Esophagus squamous epithelium (tissue), 5 donors: ENCODE results near the gene TECR. TPM values are rescaled to one million over a fixed set of nuclear protein-coding genes. Genes with fewer than 3 reads are reported as not detected.

Experiments
- DNase-seq: peaks from one replicate; lab custom pipeline; 2025; lab: John Stamatoyannopoulos, UW
- H3K27ac ChIP-seq, 4 donors: fragments of 200-600 bp; sonication (generic); one replicate each; pipeline ENCODE4 v1.5.1; 2016 to 2019; ENCODE audit warnings: mild to moderate bottlenecking in 1 of 4
- H3K27me3 ChIP-seq, 4 donors: fragments of 200-600 bp; sonication (generic); 1 replicate in 3 of 4; 2 replicates in 1 of 4; pipeline versions ENCODE4 v1.5.1 to v1.6.0; 2017 to 2021; ENCODE audit warnings: antibody characterized with exemption in 1 of 4
- H3K36me3 ChIP-seq, 3 donors: fragments of 200-600 bp; sonication (generic); one replicate each; pipeline ENCODE4 v1.5.1; 2016 to 2019
- H3K4me1 ChIP-seq, 3 donors: fragments of 200-600 bp; sonication (generic); one replicate each; pipeline ENCODE4 v1.5.1; 2017 to 2019
- H3K4me3 ChIP-seq, 4 donors: fragments of 200-600 bp; sonication (generic); 1 replicate in 3 of 4; 2 replicates in 1 of 4; pipeline ENCODE4 v1.5.1; 2016 to 2019; ENCODE audit warnings: mild to moderate bottlenecking in 2 of 4, moderate library complexity in 1 of 4
- H3K9me3 ChIP-seq, 3 donors: fragments of 200-600 bp; sonication (generic); one replicate each; pipeline ENCODE4 v1.5.1; 2016 to 2019
- CTCF ChIP-seq, 6 experiments: fragments of 450-650 bp in 4 of 6; fragments of 200-600 bp in 2 of 6; sonication (generic) in 2 of 6; IDR thresholded peaks; one replicate each; pipeline ENCODE4 v1.5.1; 2016 to 2019; ENCODE audit warnings: antibody characterized with exemption in 6 of 6, mild to moderate bottlenecking in 4 of 6, moderate library complexity in 4 of 6
- POLR2A ChIP-seq, 4 donors: fragments of 450-650 bp; IDR thresholded peaks; one replicate each; pipeline ENCODE4 v1.6.1; 2017; ENCODE audit warnings: antibody characterized with exemption in 4 of 4, mild to moderate bottlenecking in 4 of 4, moderate library complexity in 3 of 4
- WGBS, 2 donors: methylation state at CpG; one replicate each; pipeline ENCODE4 v1.1.5; 2018; 5-methylcytosine and 5-hydroxymethylcytosine counted together
- intact Hi-C: fragments of 100-400 bp; cut with DNase I; formaldehyde crosslinking; loops from one replicate; pipeline ENCODE4 v1.15.0; 2022
- total RNA-seq, 4 donors: library from RNA; depleted of rRNA; stranded (reverse); fragments of >200 nt; gene quantifications; one replicate each; pipeline ENCODE4 v1.1.0, GENCODE V29; 2016
- donor health status: DM: yes; HTN: yes; CAD: no.

TECR gene
- total RNA-seq, 4 donors from 2014 or later: 130 to 290 (median 190) TPM

DNA sequence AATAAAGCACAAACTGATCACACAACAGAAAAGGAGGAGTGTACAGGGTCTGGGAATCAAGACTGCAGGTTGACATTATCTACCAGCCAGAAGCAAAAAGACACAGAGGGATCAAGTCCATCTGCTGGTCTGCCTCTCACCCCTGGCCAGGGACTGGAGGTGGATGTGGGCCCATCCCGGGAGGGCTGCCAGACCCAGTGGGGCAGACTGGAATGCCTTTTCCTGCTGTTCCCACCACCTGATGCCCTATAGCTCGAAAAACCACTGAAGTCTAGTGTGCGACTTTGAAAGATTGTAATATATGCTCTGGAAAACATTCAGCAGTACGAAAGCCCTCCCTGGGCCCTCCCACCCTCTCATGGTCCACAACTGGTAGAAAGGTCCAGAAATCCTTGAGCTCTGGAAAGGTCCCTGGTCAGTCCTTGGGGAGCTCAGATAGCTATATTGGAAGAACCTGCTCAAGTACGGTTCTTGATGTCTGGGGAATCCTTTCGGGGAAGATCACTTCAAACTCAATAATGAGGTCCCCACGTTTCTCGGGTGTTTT, 13.8 kb upstream of the TECR start:
- no peak for DNase-seq
- Histone ChIP-seq H3K9me3 (no peaks in the 10 kb centered on the region), H3K27ac (peak overlapping the region; percentile 99 to 100 (median 100)), H3K36me3 (peaks cover 21 to 40% (median 24%) of the 10 kb centered on the region in 3 donors), H3K27me3 (no peaks in the 10 kb centered on the region), H3K4me3 (peak overlapping the region; percentile 66 to 99 (median 96)), H3K4me1 (peaks cover 31 to 82% (median 46%) of the 10 kb centered on the region in 3 donors)
- TF ChIP-seq CTCF (IDR thresholded peaks at IDR 0.05) (no peak), POLR2A (IDR thresholded peaks at IDR 0.05) (no peak)
- WGBS, 2 donors: 50 to 57% methylated on average over 6 to 7 of the region's 8 CpGs
- intact Hi-C loops: no loop called here

GRCh38 chr19:14516048-14516534, 13.3 kb upstream of the TECR start:
- H3K27me3 ChIP-seq: no peaks in the 10 kb centered on the region
- H3K4me1 ChIP-seq: peaks cover 26 to 82% (median 45%) of the 10 kb centered on the region in 3 donors
- H3K4me3 ChIP-seq: peak overlapping the region; percentile 66 to 99 (median 96)
- peak overlapping the region; percentile 99 to 100 (median 100) for H3K27ac ChIP-seq
- no peak for DNase-seq
- no peak for TF ChIP-seq CTCF (IDR thresholded peaks at IDR 0.05)
- no peak for TF ChIP-seq POLR2A (IDR thresholded peaks at IDR 0.05)
- H3K36me3 ChIP-seq: peaks cover 21 to 40% (median 24%) of the 10 kb centered on the region in 3 donors
- H3K9me3 ChIP-seq: no peaks in the 10 kb centered on the region
- 26 to 70% methylated on average over 9 to 15 of the region's 15 CpGs for WGBS, 2 donors
- intact Hi-C loops: no loop called here

- Histone ChIP-seq H3K4me1 (peaks cover 24 to 82% (median 44%) of the 10 kb centered on the region in 3 donors), H3K9me3 (no peaks in the 10 kb centered on the region), H3K36me3 (peaks cover 21 to 40% (median 24%) of the 10 kb centered on the region in 3 donors), H3K4me3 (peak overlapping the region; percentile 66 to 99 (median 96)), H3K27ac (peak overlapping the region; percentile 99 to 100 (median 100)), H3K27me3 (no peaks in the 10 kb centered on the region)
- intact Hi-C loops: no loop called here
- TF ChIP-seq POLR2A (IDR thresholded peaks at IDR 0.05) (no peak), CTCF (IDR thresholded peaks at IDR 0.05) (peak in 1 of 6 experiments; percentile 1)
- 13 to 15% methylated on average over 8 to 20 of the region's 22 CpGs for WGBS, 2 donors
- no peak for DNase-seq
Observed at GRCh38 chr19:14516746-14517438, 12.5 kb upstream of the TECR start.

GRCh38 chr19:14517446-14517839, 12.0 kb upstream of the TECR start:
- peaks cover 21 to 40% (median 24%) of the 10 kb centered on the region in 3 donors for H3K36me3 ChIP-seq
- WGBS, 2 donors: 0% methylated on average over 3 to 9 of the region's 32 CpGs
- H3K27ac ChIP-seq: peak overlapping the region; percentile 99 to 100 (median 100)
- peak overlapping the region; percentile 66 to 99 (median 96) for H3K4me3 ChIP-seq
- no peaks in the 10 kb centered on the region for H3K27me3 ChIP-seq
- H3K9me3 ChIP-seq: no peaks in the 10 kb centered on the region
- H3K4me1 ChIP-seq: peaks cover 24 to 82% (median 47%) of the 10 kb centered on the region in 3 donors
- TF ChIP-seq CTCF (IDR thresholded peaks at IDR 0.05) (no peak), POLR2A (IDR thresholded peaks at IDR 0.05) (no peak)
- no peak for DNase-seq
- intact Hi-C loops: no loop called here
